Measurements from ENCODE around the gene FSHB. TPM values are rescaled to one million over a fixed set of nuclear protein-coding genes. Genes with fewer than 3 reads are reported as not detected.

Gene FSHB
- total RNA-seq, 1 experiment from 2014 or later = not detected

GRCh38 chr11:30216534-30216933, 14.3 kb upstream of the FSHB start:
- no TSS peak for BruUV-seq (replicated peaks)
- TF ChIP-seq CTCF (IDR thresholded peaks at IDR 0.05) = no peak
- no peak for TF ChIP-seq REST (IDR thresholded peaks at IDR 0.05; ENCODE audit: insufficient read depth in 1 of 2, low read depth in 2 of 2, low read length in 1 of 2)
- no peak for TF ChIP-seq SIN3A (IDR thresholded peaks at IDR 0.05; ENCODE audit: borderline replicate concordance, insufficient read depth, low read depth, low read length)
- no peak for TF ChIP-seq POLR2AphosphoS5 (IDR thresholded peaks at IDR 0.05; ENCODE audit: low read depth, low read length)
- TF ChIP-seq TCF7L2 (IDR thresholded peaks at IDR 0.05; ENCODE audit: low read depth, low read length) = no peak
- H3K27ac ChIP-seq (ENCODE audit: low read length) = no peak overlapping the region
- no peak overlapping the region for H3K4me3 ChIP-seq (ENCODE audit: low read depth in 2 of 2, low read length in 2 of 2)
- H3K36me3 ChIP-seq (ENCODE audit: control insufficient read depth, insufficient read depth, low read length) = no peaks in the 10 kb centered on the region
- H3K27me3 ChIP-seq (ENCODE audit: control insufficient read depth, insufficient read depth, low read length) = no peaks in the 10 kb centered on the region
- POLR2A ChIA-PET = no interaction called here
- no peak for ATAC-seq
- intact Hi-C loops (cut with micrococcal nuclease; ENCODE audit: unreplicated experiment) = no loop called here
- no peak for DNase-seq (ENCODE audit: low read depth, low spot score)
- no peaks in the 10 kb centered on the region for H3K4me1 ChIP-seq (ENCODE audit: control insufficient read depth, insufficient read depth, low read length)
- CTCF ChIA-PET = no interaction called here
- in situ Hi-C loops (cut with HindIII; ENCODE audit: low pct_unique_long_range_greater_than_20kb, low sequenced_read_pairs) = no loop called here
- H3K9me3 ChIP-seq (ENCODE audit: control insufficient read depth, insufficient read depth, low read depth, low read length) = no peaks in the 10 kb centered on the region

GRCh38 chr11:30218278-30218677, 12.5 kb upstream of the FSHB start:
- BruUV-seq (replicated peaks) = no TSS peak
- TF ChIP-seq REST (IDR thresholded peaks at IDR 0.05; ENCODE audit: insufficient read depth in 1 of 2, low read depth in 2 of 2, low read length in 1 of 2) = no peak
- no peak for TF ChIP-seq POLR2AphosphoS5 (IDR thresholded peaks at IDR 0.05; ENCODE audit: low read depth, low read length)
- no peak for TF ChIP-seq SIN3A (IDR thresholded peaks at IDR 0.05; ENCODE audit: borderline replicate concordance, insufficient read depth, low read depth, low read length)
- no peak for TF ChIP-seq TCF7L2 (IDR thresholded peaks at IDR 0.05; ENCODE audit: low read depth, low read length)
- TF ChIP-seq CTCF (IDR thresholded peaks at IDR 0.05) = no peak
- ATAC-seq (no peak), DNase-seq (ENCODE audit: low read depth, low spot score) (no peak)
- Histone ChIP-seq H3K4me1 (ENCODE audit: control insufficient read depth, insufficient read depth, low read length) (no peaks in the 10 kb centered on the region), H3K4me3 (ENCODE audit: low read depth in 2 of 2, low read length in 2 of 2) (no peak overlapping the region), H3K36me3 (ENCODE audit: control insufficient read depth, insufficient read depth, low read length) (no peaks in the 10 kb centered on the region), H3K9me3 (ENCODE audit: control insufficient read depth, insufficient read depth, low read depth, low read length) (no peaks in the 10 kb centered on the region), H3K27ac (ENCODE audit: low read length) (no peak overlapping the region), H3K27me3 (ENCODE audit: control insufficient read depth, insufficient read depth, low read length) (no peaks in the 10 kb centered on the region)
- in situ Hi-C loops (cut with HindIII; ENCODE audit: low pct_unique_long_range_greater_than_20kb, low sequenced_read_pairs) (no loop called here), intact Hi-C loops (cut with micrococcal nuclease; ENCODE audit: unreplicated experiment) (no loop called here)
- ChIA-PET CTCF (no interaction called here), POLR2A (no interaction called here)

Measured in Panc1 (cell line).